Mammary microvascular endothelial cell (primary cell): ENCODE results near the gene PID1. TPM values are rescaled to one million over a fixed set of nuclear protein-coding genes. Genes with fewer than 3 reads are reported as not detected.

Experiments
- total RNA-seq: library from RNA; depleted of rRNA; stranded (reverse); fragments of >200 nt; gene quantifications from 2 replicates; pipeline ENCODE4 v1.2.3, GENCODE V29; 2015

Gene PID1
- total RNA-seq, result 0.20 and 0.53 TPM in 2 replicates

GRCh38 chr2:229270551-229271410 lies at the start of gene PID1:
TSS of gene PID1 (minus strand) at chr2:229271287. CDS start at chr2:229271043, 244 bp downstream.

